Adipocyte (in vitro differentiated cells): ENCODE measurements around the gene FCN2.

Source experiments
- DNase-seq: peaks from one replicate; pipeline ENCODE4 v3.0.0-alpha.2; 2015; ENCODE audit warnings: low read depth
- H3K27me3 ChIP-seq: replicated peaks from 2 replicates; pipeline ENCODE4 v1.7.0; 2013; ENCODE audit warnings: mild to moderate bottlenecking, low read length, moderate library complexity; ENCODE audit not compliant: control insufficient read depth, insufficient read depth
- H3K36me3 ChIP-seq: 2 replicates; pipeline ENCODE4 v1.7.0; 2013; ENCODE audit warnings: low read length, mild to moderate bottlenecking, moderate library complexity; ENCODE audit not compliant: control insufficient read depth, insufficient read depth, severe bottlenecking
- H3K4me1 ChIP-seq: 2 replicates; pipeline ENCODE4 v1.7.0; 2013; ENCODE audit warnings: mild to moderate bottlenecking, low read length, moderate library complexity; ENCODE audit not compliant: control insufficient read depth, insufficient read depth
- H3K4me3 ChIP-seq: 2 replicates; pipeline ENCODE4 v1.7.0; 2013; ENCODE audit warnings: mild to moderate bottlenecking, low read length, moderate library complexity
- H3K9ac ChIP-seq: 2 replicates; pipeline ENCODE4 v1.7.0; 2013; ENCODE audit warnings: mild to moderate bottlenecking, low read length, moderate library complexity
- H3K9me3 ChIP-seq: 2 replicates; pipeline ENCODE4 v1.7.0; 2013; ENCODE audit warnings: mild to moderate bottlenecking, low read length, moderate library complexity; ENCODE audit not compliant: control insufficient read depth

The FCN2 gene

GRCh38 chr9:134880484-134881312 lies at the start of gene FCN2:
TSS of gene FCN2 (plus strand) at chr9:134880810. CDS start at chr9:134880822, 12 bp downstream.
- Histone ChIP-seq H3K9ac (no peak within 1 kb of the TSS), H3K27me3 (peaks cover 36% of the 10 kb centered on the region), H3K4me1 (no peaks in the 10 kb centered on the region), H3K36me3 (no peaks in the 10 kb centered on the region), H3K9me3 (no peaks in the 10 kb centered on the region), H3K4me3 (no peak within 1 kb of the TSS)
- no peak for DNase-seq

- Histone ChIP-seq H3K9ac (no peak overlapping the region), H3K4me1 (no peaks in the 10 kb centered on the region), H3K4me3 (no peak overlapping the region), H3K27me3 (no peaks in the 10 kb centered on the region), H3K36me3 (peaks cover 95% of the 10 kb centered on the region), H3K9me3 (no peaks in the 10 kb centered on the region)
- DNase-seq, result no peak
These were observed 49.5 kb upstream of the FCN2 start for GRCh38 chr9:134830926-134831720.

- Histone ChIP-seq H3K9ac (no peak overlapping the region), H3K27me3 (no peaks in the 10 kb centered on the region), H3K9me3 (no peaks in the 10 kb centered on the region), H3K36me3 (peaks cover 95% of the 10 kb centered on the region), H3K4me1 (no peaks in the 10 kb centered on the region), H3K4me3 (no peak overlapping the region)
- DNase-seq, result no peak
These were observed 48.1 kb upstream of the FCN2 start for GRCh38 chr9:134832471-134832870.

GRCh38 chr9:134833294-134833880 lies 47.2 kb upstream of the FCN2 start:
- Histone ChIP-seq H3K4me3 (no peak overlapping the region), H3K27me3 (no peaks in the 10 kb centered on the region), H3K36me3 (peaks cover 96% of the 10 kb centered on the region), H3K9ac (no peak overlapping the region), H3K4me1 (no peaks in the 10 kb centered on the region), H3K9me3 (no peaks in the 10 kb centered on the region)
- DNase-seq, result no peak

- no peaks in the 10 kb centered on the region for H3K4me1 ChIP-seq
- no peak overlapping the region for H3K9ac ChIP-seq
- H3K9me3 ChIP-seq, result no peaks in the 10 kb centered on the region
- peaks cover 98% of the 10 kb centered on the region for H3K36me3 ChIP-seq
- no peak for DNase-seq
- no peaks in the 10 kb centered on the region for H3K27me3 ChIP-seq
- no peak overlapping the region for H3K4me3 ChIP-seq
These were observed 46.2 kb upstream of the FCN2 start for GRCh38 chr9:134834217-134834956.

- H3K27me3 ChIP-seq, result no peaks in the 10 kb centered on the region
- DNase-seq, result no peak
- peaks cover 98% of the 10 kb centered on the region for H3K36me3 ChIP-seq
- no peaks in the 10 kb centered on the region for H3K9me3 ChIP-seq
- H3K9ac ChIP-seq, result no peak overlapping the region
- H3K4me3 ChIP-seq, result no peak overlapping the region
- H3K4me1 ChIP-seq, result no peaks in the 10 kb centered on the region
These were observed 45.6 kb upstream of the FCN2 start for GRCh38 chr9:134834957-134835419.

GRCh38 chr9:134835448-134835847 lies 45.2 kb upstream of the FCN2 start:
- Histone ChIP-seq H3K27me3 (no peaks in the 10 kb centered on the region), H3K4me3 (no peak overlapping the region), H3K9ac (no peak overlapping the region), H3K9me3 (no peaks in the 10 kb centered on the region), H3K4me1 (no peaks in the 10 kb centered on the region), H3K36me3 (peaks cover 98% of the 10 kb centered on the region)
- DNase-seq, result no peak

- DNase-seq, result no peak
- Histone ChIP-seq H3K9me3 (no peaks in the 10 kb centered on the region), H3K4me1 (no peaks in the 10 kb centered on the region), H3K27me3 (no peaks in the 10 kb centered on the region), H3K36me3 (peaks cover 98% of the 10 kb centered on the region), H3K9ac (no peak overlapping the region), H3K4me3 (no peak overlapping the region)
These were observed 44.6 kb upstream of the FCN2 start for GRCh38 chr9:134835987-134836386.

GRCh38 chr9:134836406-134836970 lies 44.1 kb upstream of the FCN2 start:
- no peaks in the 10 kb centered on the region for H3K4me1 ChIP-seq
- H3K9me3 ChIP-seq, result no peaks in the 10 kb centered on the region
- no peaks in the 10 kb centered on the region for H3K27me3 ChIP-seq
- H3K4me3 ChIP-seq, result no peak overlapping the region
- peak overlapping the region; percentile 2 for H3K9ac ChIP-seq
- no peak for DNase-seq
- peaks cover 98% of the 10 kb centered on the region for H3K36me3 ChIP-seq

- Histone ChIP-seq H3K4me1 (no peaks in the 10 kb centered on the region), H3K27me3 (no peaks in the 10 kb centered on the region), H3K9ac (no peak overlapping the region), H3K9me3 (no peaks in the 10 kb centered on the region), H3K36me3 (peaks cover 100% of the 10 kb centered on the region), H3K4me3 (no peak overlapping the region)
- DNase-seq, result no peak
These were observed 43.1 kb upstream of the FCN2 start for GRCh38 chr9:134837529-134837928.
